Motor neuron (in vitro differentiated cells): ENCODE measurements around the gene NFATC4. TPM values are rescaled to one million over a fixed set of nuclear protein-coding genes. Genes with fewer than 3 reads are reported as not detected.
"Not testable (repeated sequence)": the region's sequence is repeated elsewhere in the genome, so short reads cannot be mapped to it uniquely, and the experiment has no call there.

Experiments
- ATAC-seq, 8 experiments: fragments of 200-7000 bp; cut with Tn5 transposase; replicated peaks in 6 of 8; 2 replicates each; pipeline ENCODE4 v1.8.0; 2021; ENCODE audit warnings: mild to moderate bottlenecking in 8 of 8, moderate library complexity in 8 of 8
- H3K27ac ChIP-seq, 2 donors: fragments of 250-450 bp; sonication (Bioruptor Pico); 2 replicates each; pipeline ENCODE4 v1.9.0; 2021; ENCODE audit warnings: antibody characterized with exemption in 2 of 2, mild to moderate bottlenecking in 2 of 2, moderate library complexity in 1 of 2
- H3K4me1 ChIP-seq, 2 donors: fragments of 250-450 bp; sonication (Bioruptor Pico); replicated peaks in 1 of 2; 2 replicates each; pipeline ENCODE4 v1.6.1; 2021; ENCODE audit warnings: antibody characterized with exemption in 2 of 2, mild to moderate bottlenecking in 2 of 2, moderate library complexity in 1 of 2
- H3K4me3 ChIP-seq, 5 donors: fragments of 250-450 bp; sonication (Bioruptor Pico); 2 replicates each; pipeline ENCODE4 v1.9.0; 2021; ENCODE audit warnings: antibody characterized with exemption in 5 of 5, mild to moderate bottlenecking in 5 of 5, moderate library complexity in 4 of 5
- WGBS, 10 experiments: fragments of 450-650 bp; shearing (Covaris generic); methylation state at CpG; one replicate each; pipeline ENCODE4 v1.0.0; 2022; 5-methylcytosine and 5-hydroxymethylcytosine counted together
- in situ Hi-C, 9 experiments: fragments of 400-800 bp; cut with MboI; loops; one replicate each; pipeline ENCODE4 v1.15.0; 2021; ENCODE audit warnings: low sequenced_read_pairs in 9 of 9, low pct_unique_long_range_greater_than_20kb in 2 of 9; ENCODE audit not compliant: unreplicated experiment in 9 of 9
- total RNA-seq, 8 experiments: library from RNA; unstranded; fragments of 300-600 nt; gene quantifications; 2 replicates each; pipeline versions ENCODE4 v1.2.3 to v1.2.4, GENCODE V29; 2022

Gene NFATC4
- total RNA-seq, 8 experiments from 2014 or later, result 5.1 to 345 (median 13.4) TPM

DNA sequence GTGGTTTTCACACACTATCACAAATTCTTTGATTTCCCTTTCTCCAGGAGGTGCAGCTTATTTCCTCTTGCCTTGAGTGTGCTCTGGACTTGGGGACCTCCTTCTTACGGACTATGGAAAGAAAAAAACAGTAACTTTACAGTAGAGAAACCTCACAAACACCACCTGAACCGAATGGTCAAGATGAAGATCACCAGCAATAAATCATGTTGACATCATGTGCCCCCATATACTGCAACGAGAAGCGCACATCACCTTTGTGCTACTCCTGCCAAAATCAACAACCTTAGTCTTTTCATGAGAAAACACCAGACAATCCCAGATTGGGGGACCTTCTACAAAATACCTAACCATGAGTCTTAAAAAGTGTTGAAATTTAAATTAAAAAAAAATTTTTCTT, 17.5 kb downstream of the NFATC4 start:
- H3K4me1 ChIP-seq, result no peaks in the 10 kb centered on the region
- in situ Hi-C loops, result no loop called here
- H3K4me3 ChIP-seq, result no peak overlapping the region
- H3K27ac ChIP-seq, result no peak overlapping the region
- 40 to 100% (median 68%) methylated on average over 1 to 4 of the region's 4 CpGs for WGBS, 10 experiments
- ATAC-seq, result no peak

DNA sequence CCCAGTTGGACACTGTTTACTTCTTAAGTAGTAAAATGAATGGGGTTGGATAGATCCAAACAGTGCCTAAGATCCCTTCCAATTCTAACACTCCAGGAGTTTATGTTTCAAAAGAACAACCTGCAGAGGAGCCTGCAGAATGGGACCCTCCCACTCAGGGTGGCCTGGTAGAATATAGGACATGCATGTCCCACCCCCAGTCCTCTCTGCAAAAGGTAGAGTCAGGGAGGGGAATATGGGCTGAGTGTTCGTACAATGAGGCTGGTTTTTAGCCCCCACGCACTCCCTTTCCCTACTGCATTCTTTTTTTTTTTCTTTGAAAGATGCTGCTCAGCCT, 19.0 kb downstream of the NFATC4 start:
- 80 to 100% (median 91%) methylated on average over 1 to 2 of the region's 2 CpGs; no CpG with 5 or more reads in 6 of the 10 experiments for WGBS, 10 experiments
- H3K27ac ChIP-seq, result no peak overlapping the region
- H3K4me3 ChIP-seq, result no peak overlapping the region
- in situ Hi-C loops, result no loop called here
- no peaks in the 10 kb centered on the region for H3K4me1 ChIP-seq
- no peak for ATAC-seq

DNA sequence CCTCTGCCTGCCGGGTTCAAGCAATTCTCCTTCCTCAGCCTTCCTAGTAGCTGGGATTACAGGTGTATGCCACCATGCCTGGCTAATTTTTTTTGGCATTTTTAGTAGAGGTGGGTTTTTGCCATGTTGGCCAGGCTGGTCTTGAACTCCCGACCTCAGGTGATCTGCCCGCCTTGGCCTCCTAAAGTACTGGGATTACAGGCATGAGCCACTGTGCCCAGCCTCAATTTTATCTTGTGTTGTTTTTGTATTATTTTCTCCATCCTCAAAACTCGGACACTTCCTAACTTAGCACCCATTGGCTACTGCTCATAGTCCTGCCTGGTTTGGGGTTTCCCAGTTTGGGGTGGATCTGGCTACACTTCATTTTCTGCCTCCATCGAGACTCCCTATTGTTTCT, 19.6 kb downstream of the NFATC4 start:
- H3K4me1 ChIP-seq, ATAC-seq, H3K4me3 ChIP-seq, in situ Hi-C loops, H3K27ac ChIP-seq: not testable (repeated sequence)
- 58 to 100% (median 80%) methylated on average over 1 to 5 of the region's 5 CpGs for WGBS, 10 experiments

DNA sequence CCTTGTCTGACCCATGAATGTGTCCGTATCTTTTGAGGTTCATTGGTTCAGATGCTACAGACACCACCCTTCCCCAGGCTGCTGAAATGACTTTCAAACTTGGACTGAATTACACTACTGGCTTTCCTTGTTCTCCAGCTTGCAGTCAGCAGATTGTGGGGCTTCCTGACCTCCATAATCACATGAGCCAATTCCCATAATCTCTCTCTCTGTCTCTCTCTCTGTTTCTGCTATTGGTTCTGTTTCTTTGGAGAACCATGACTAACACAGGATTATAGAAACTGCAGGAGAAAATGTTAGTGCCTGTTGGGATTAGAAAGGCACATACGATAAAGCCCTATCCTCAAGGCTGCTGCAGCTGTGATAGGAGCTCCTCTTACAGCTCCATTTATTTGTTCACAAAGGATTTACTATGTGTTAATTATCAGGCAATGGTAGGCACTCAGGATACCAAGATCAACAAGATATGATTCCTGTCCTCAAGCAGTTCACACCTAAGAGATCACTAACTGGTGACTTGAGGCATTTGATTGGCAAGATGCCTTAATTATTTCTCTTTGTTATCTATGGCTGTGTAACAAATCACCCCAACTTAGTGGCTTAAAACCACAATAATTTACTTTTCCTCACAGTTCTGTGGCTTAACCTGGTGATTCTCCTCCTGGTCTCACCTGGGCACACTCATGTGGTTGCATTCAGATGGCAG, 20.6 kb downstream of the NFATC4 start:
- 20 to 83% (median 56%) methylated on average over 1 to 2 of the region's 2 CpGs; no CpG with 5 or more reads in 3 of the 10 experiments for WGBS, 10 experiments
- in situ Hi-C loops, result no loop called here
- ATAC-seq, result peak in 1 of 8 experiments; percentile 47
- Histone ChIP-seq H3K4me1 (no peaks in the 10 kb centered on the region), H3K4me3 (no peak overlapping the region), H3K27ac (no peak overlapping the region)

DNA sequence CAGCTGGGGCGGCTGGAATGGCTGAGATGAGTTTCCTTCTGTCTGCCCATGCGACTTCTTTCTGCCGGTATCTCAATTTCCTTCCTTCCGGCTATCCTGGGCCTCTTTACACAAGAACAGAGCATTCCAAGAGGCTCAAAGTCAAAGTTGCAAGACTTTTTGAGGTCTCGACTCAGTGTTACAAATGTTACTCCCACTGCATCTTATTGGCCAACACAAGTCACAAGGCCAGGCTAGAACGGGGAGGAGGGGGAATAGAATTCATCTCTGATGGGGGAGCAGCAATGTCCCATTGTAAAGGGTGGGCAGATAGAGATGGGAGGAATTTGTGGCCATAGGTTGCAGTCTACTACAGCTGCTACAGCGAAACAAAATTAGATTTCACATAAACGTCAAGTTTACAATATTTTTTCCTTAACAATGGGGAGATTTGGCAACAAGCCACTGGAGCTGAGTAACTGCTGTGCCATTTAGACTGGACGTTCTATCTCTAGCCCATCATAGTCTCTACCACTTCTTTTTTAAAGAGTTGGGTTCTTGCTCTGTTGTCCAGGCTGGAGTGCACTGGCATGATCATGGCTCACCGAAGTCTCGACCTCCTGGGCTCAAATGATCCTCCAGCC, 21.4 kb downstream of the NFATC4 start:
- Histone ChIP-seq H3K27ac (no peak overlapping the region), H3K4me1 (no peaks in the 10 kb centered on the region), H3K4me3 (no peak overlapping the region)
- in situ Hi-C loops, result no loop called here
- no peak for ATAC-seq
- 65 to 92% (median 69%) methylated on average over 2 to 9 of the region's 11 CpGs; no CpG with 5 or more reads in 1 of the 10 experiments for WGBS, 10 experiments

DNA sequence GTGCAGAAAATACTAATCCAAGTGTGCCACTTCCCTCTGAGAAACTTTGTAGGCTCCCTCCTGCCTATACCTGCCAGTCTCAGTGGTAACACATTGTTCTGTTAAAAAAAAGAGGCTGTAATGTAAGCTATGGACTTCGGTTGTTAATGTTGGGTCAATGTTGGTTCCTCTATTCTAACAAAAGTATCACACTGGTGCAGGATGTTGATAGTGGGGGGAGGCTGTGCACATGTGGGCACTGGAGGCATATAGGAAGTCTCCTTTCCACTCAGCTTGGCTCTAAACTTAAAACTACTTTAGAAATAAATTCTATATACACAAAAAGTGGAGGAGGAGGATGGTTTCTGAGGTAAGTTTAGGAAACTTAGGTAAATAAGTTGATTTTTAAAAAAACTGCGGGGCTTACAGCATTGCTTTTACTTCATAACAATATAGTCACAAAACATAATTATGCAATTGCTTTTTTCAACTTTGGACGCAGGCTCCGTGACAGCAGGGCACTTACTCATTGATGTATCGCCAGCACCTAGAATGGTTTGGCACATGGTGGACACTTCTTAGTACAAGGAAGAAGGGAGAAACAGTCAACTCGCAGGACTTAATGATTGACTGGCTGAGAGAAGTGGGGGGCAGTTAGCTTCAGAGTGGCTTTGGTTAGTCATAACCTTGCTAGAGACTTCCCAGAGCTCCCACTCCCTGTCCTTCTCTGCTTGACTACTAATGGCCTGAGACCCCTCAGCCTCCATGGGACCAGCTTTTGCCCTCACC, 22.9 kb downstream of the NFATC4 start:
- H3K4me3 ChIP-seq, result no peak overlapping the region
- 38 to 94% (median 75%) methylated on average over 2 to 5 of the region's 6 CpGs; no CpG with 5 or more reads in 1 of the 10 experiments for WGBS, 10 experiments
- ATAC-seq, result no peak
- in situ Hi-C loops, result no loop called here
- H3K4me1 ChIP-seq, result no peaks in the 10 kb centered on the region
- no peak overlapping the region for H3K27ac ChIP-seq

DNA sequence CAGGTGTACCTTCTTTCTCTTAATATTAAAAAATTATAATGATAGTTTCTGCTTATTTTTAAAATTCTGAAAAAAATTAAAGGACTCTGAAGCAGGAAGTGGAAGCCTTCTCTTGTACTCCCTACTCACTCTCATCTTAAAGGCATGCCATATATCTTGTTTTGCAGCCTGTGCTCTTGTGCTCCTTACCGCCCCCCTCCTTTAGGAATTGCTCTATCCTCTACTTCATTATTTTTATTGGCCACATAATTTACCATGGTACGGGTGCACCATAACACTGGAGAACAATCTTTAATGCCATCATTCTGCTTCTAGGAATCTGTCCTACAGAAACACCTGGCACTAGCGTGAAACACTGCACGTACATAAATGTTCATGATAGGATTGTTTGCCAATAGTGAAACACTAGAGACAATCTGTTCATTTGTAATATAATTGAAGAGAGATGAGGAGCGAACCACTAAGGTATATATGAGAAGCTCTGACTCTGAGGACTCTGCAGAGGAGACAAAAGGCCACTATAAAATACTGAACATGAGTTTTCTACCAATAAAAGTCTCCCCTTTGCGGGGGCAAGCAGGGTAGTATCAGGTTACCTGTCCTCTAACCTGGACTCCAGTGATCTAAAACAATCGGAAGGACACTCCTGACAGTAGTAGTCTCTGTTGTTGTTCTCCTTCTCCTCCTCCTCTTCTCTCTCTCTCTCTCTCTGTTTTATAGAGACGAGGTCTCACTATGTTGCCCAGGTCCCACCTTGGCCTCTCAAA, 24.5 kb downstream of the NFATC4 start:
- no peak overlapping the region for H3K4me3 ChIP-seq
- H3K27ac ChIP-seq, result no peak overlapping the region
- in situ Hi-C loops, result no loop called here
- peak in 2 of 8 experiments; percentile 23 to 32 for ATAC-seq
- WGBS, 10 experiments, result 47 to 100% (median 78%) methylated on average over 1 to 8 of the region's 8 CpGs
- no peaks in the 10 kb centered on the region for H3K4me1 ChIP-seq

DNA sequence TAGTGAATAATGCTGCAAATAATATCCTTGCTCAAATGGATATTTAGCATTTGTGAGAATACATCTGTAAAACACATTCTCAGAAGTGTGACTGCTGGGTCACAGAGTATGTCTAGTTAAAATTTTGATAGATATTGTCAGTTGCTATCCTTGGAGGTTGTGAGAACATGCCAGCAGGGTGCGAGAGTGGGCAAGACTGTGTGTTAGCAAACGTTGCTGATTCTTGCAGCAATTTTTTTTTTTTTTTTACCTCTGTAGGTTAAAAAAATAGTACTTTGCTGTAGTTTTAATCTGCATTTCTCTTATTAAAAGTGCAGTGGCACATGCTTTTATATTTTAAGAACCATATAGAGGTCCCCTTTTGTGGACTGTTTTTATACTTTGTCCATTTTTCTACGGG, 26.3 kb downstream of the NFATC4 start:
- in situ Hi-C loops, result no loop called here
- peak in 1 of 8 experiments; percentile 3 for ATAC-seq
- Histone ChIP-seq H3K4me1 (peaks cover 0 to 6% of the 10 kb centered on the region in 2 donors), H3K27ac (no peak overlapping the region), H3K4me3 (no peak overlapping the region)
- 10 to 77% (median 51%) methylated on average over 2 to 3 of the region's 3 CpGs for WGBS, 10 experiments

DNA sequence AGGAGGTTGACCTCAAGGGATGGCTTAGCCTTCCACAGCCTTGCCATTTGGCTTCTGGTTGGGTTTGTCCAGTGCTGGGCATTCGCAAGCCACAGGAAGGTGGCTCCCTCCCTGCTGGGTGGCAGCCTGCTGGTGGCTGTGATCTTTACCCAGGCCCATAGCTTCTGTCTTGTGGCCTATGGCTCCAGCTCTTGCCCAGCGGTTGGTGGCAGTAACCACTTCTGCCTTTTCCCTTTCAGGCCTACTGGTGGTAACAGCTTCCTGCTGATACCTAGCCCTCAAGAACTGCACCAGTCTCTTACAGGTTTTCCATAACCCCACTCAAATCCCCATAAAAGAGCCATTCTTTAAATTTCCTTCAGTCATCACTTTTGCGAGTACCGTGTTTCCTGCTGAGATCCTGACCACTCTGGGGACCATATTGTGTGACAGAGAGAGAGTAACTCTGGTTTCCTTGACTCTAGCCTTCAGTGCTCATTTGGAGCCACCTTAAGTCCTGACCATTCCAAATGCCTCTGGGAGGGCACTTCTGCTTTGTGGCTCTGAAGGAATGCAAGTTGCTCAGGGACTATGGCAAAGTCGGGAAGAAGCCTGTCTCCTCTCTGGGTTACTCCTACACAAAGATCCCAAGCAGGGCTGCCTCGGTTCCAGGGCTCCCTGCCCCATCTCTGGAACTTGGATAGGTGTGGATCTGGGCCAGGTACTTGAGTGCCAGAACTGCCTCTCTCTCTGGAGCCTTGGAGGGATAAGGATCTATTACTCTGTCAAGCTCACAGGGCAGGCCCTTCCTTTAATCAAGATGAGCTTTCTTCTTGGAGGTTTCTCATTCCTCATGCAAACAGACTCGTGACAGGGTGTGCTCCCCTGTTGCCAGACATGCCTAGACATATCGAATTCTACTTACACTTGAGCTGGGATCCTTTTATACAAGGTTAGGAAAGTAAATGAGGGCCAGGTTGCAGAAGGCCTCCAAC, 27.9 kb downstream of the NFATC4 start:
- Histone ChIP-seq H3K27ac (no peak overlapping the region), H3K4me1 (peaks cover 12 to 15% of the 10 kb centered on the region in 2 donors), H3K4me3 (no peak overlapping the region)
- peak in 3 of 8 experiments; percentile 11 to 70 (median 67) for ATAC-seq
- in situ Hi-C loops, result no loop called here
- WGBS, 10 experiments, result 0 to 100% (median 61%) methylated on average over 1 to 6 of the region's 8 CpGs; no CpG with 5 or more reads in 2 of the 10 experiments

DNA sequence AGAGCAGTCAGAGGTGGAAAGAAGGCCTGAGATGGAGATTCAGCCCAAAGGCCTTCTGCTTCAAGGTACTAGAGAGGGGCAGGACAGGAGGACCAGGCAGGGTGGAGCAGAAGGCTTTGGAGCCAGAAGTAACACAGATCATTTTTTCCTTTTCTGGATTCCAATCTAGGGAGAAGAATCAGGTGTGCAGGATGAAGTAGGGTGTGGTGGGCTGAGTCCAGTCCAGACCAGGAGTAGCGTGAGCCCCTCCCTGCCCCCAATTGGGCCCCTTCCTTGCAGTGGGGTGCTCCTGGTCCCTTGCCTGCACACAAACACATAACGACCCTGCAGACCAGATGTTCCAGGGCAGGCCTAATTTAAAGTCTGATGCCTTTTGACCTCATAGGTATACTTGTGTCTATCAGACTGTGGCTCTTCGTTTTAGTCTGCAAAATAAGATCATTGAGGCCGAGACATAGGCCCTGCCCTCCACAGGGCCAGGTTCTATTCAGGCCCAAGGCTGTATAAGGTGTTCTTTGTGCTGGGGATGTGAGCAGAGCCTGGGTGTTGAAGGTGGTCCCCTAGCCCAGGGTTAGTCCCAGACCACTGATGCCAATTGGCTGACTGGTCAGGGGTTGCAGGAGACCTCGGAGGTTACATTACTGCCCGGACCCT, 29.8 kb downstream of the NFATC4 start:
- no peak overlapping the region for H3K27ac ChIP-seq
- no peak overlapping the region for H3K4me3 ChIP-seq
- H3K4me1 ChIP-seq, result peaks cover 12 to 15% of the 10 kb centered on the region in 2 donors
- in situ Hi-C loops, result no loop called here
- WGBS, 10 experiments, result 0 to 100% (median 50%) methylated on average over 1 to 3 of the region's 6 CpGs; no CpG with 5 or more reads in 4 of the 10 experiments
- ATAC-seq, result no peak

DNA sequence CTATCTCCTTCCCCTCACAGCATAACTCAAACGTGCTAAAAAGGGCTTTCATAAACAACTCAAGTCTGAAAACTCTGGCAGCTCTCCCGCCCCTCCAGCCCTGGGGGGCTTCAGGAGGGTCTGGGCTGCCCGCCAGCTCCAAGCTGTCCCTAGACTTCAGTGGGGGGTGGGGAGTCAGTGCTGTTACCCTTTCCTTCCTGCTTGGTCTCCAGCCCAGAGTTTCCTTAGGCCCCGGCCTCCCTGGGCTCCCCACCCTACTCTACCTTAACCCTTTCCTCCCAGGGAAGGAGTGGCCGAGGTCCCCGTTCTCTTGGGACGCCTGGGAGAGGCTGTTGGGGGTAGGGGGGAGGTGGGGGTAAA, 30.3 kb downstream of the NFATC4 start:
- in situ Hi-C loops, result no loop called here
- H3K4me3 ChIP-seq, result peak overlapping the region in 1 of 5 donors; percentile 41
- WGBS, 10 experiments, result 57% methylated on average over 2 of the region's 7 CpGs; no CpG with 5 or more reads in 9 of the 10 experiments
- H3K27ac ChIP-seq, result no peak overlapping the region
- peaks cover 12 to 15% of the 10 kb centered on the region in 2 donors for H3K4me1 ChIP-seq
- peak in 7 of 8 experiments; percentile 1 to 49 (median 2) for ATAC-seq
